ENCODE data around the gene PDE1C.

PDE1C gene

DNA sequence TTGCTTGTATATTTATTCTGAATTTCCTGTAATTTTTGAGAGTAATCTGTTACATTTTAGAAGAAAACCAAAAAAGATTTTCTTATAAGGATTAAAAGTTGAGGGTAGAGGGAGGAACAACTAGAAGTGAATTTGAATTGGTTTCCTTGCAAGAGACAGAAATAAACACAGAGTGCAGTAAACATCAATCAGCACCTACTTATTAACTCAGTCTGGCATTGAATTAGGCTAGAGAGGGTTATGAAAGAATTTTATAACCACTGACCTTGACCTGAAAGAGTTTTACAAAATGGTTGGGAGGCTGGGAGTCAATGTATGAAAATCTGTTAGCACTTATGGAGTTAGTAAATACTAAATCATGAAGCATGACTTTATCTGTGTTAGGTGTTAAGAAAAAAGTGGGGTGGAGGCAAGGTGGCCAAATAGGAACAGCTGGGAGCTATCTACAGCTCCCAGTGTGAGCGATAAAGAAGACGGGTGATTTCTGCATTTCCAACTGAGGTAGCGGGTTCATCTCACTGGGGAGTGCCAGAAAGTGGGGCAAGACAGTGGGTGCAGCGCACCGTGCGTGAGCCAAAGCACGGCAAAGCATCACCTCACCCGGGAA lies 106.5 kb downstream of the PDE1C start:
- no peak overlapping the region for H3K4me3 ChIP-seq (ENCODE audit: low read depth, low read length)
- in situ Hi-C loops (cut with HindIII; ENCODE audit: low sequenced_read_pairs), result no loop called here

DNA sequence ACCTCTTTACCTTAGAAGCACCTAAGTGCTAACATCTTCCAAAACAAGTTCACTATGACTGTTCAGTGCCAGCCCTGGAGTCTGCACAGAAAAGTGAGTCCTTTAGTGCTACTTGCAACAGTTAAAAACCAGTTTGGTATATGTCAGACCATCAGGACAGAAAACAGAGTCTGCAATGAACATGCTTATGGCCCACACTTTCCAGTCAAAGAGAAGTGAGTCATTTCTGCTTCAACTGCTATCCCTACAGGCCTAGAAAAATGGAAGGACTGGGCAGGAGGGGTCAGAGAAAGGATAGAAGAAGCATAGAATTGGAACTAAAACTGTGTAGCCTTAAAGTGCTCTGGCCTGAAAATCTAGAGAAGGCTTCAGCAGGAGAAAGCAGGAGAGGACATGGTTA lies 108.0 kb downstream of the PDE1C start:
- no peak overlapping the region for H3K4me3 ChIP-seq (ENCODE audit: low read depth, low read length)
- in situ Hi-C loops (cut with HindIII; ENCODE audit: low sequenced_read_pairs), result no loop called here
- TF ChIP-seq, protein P1, sequence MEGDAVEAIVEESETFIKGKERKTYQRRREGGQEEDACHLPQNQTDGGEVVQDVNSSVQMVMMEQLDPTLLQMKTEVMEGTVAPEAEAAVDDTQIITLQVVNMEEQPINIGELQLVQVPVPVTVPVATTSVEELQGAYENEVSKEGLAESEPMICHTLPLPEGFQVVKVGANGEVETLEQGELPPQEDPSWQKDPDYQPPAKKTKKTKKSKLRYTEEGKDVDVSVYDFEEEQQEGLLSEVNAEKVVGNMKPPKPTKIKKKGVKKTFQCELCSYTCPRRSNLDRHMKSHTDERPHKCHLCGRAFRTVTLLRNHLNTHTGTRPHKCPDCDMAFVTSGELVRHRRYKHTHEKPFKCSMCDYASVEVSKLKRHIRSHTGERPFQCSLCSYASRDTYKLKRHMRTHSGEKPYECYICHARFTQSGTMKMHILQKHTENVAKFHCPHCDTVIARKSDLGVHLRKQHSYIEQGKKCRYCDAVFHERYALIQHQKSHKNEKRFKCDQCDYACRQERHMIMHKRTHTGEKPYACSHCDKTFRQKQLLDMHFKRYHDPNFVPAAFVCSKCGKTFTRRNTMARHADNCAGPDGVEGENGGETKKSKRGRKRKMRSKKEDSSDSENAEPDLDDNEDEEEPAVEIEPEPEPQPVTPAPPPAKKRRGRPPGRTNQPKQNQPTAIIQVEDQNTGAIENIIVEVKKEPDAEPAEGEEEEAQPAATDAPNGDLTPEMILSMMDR (IDR thresholded peaks at IDR 0.05; ENCODE audit: low read depth, low read length), result no peak
- DNase-seq (ENCODE audit: low read depth, low spot score), result no peak

More for the DNA sequence above, 106.5 kb downstream of the PDE1C start:
- TF ChIP-seq, protein P1 (IDR thresholded peaks at IDR 0.05; ENCODE audit: low read depth, low read length), result no peak
- no peak for DNase-seq (ENCODE audit: low read depth, low spot score)

DNA sequence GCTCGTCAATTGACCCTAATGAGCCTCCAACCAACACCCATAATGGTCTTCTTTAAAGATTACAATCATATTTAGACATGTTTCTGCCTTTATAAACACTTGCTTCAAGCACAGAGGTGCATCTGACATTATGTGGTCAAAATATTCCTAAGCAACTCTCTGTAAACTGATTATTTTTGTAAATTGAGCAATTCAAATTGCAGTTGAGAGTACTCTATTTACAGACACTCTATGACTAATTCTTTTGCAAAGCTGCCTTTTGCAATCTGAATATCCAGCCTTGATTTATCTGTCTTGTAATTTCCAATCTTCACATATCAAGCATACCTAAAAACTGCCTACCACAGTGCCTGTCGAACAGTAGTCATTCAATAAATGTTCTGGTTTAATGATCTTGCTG lies 112.0 kb downstream of the PDE1C start:
- no peak overlapping the region for H3K4me3 ChIP-seq (ENCODE audit: low read depth, low read length)
- TF ChIP-seq, protein P1 (IDR thresholded peaks at IDR 0.05; ENCODE audit: low read depth, low read length), result no peak
- peak; percentile 21 for DNase-seq (ENCODE audit: low read depth, low spot score)
- in situ Hi-C loops (cut with HindIII; ENCODE audit: low sequenced_read_pairs), result no loop called here

DNA sequence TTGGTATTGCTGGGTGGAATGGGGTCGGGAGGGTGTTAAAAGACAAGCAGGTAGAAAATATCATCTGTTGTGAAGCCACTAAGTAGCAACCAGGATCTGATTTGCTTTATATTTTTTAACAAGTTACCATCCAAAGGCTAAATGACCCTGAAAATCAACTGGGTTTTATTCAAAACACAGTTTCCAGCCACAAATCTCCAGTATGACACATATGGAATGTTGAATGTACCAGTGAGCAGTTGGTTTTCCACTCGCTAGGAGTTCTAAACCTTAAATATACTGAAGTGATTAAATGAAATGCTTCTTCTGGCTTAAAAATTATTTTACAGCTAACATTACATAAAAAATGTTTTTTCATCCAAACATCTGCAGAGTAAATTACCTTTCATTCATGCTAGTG lies 112.5 kb downstream of the PDE1C start:
- H3K4me3 ChIP-seq (ENCODE audit: low read depth, low read length), result no peak overlapping the region
- TF ChIP-seq, protein P1 (IDR thresholded peaks at IDR 0.05; ENCODE audit: low read depth, low read length), result no peak
- in situ Hi-C loops (cut with HindIII; ENCODE audit: low sequenced_read_pairs), result no loop called here
- peak; percentile 26 for DNase-seq (ENCODE audit: low read depth, low spot score)

DNA sequence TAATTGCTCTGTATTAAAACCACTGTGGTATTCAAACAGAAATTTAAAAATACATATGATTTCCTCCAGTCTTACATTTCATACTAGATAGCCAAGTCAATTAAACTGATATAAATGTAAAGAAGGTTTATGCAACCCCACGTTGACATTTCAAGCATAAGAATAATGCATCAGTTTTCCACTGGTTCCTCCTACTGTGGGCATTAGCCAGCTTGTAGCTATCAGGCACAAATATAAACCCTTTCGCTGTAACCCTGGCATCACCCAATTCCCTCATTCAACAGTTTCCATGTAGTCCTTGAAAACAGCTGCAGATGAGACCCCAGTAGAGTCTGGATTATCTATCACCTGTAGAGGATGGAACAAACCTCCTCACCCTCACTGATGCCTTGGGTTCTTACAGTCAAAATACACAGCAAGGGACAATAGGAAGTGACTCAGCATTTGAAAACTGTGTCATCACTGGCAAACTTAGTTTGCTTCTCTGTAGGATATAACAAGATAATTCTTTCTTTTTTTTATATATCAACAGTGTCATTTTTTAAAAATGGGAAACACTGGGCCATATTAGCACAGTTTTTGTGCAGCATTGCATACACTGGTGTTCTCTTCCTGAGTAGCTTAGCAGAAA lies 113.0 kb downstream of the PDE1C start:
- no peak overlapping the region for H3K4me3 ChIP-seq (ENCODE audit: low read depth, low read length)
- in situ Hi-C loops (cut with HindIII; ENCODE audit: low sequenced_read_pairs), result no loop called here
- TF ChIP-seq, protein P1 (IDR thresholded peaks at IDR 0.05; ENCODE audit: low read depth, low read length), result no peak
- DNase-seq (ENCODE audit: low read depth, low spot score), result peak; percentile 36

DNA sequence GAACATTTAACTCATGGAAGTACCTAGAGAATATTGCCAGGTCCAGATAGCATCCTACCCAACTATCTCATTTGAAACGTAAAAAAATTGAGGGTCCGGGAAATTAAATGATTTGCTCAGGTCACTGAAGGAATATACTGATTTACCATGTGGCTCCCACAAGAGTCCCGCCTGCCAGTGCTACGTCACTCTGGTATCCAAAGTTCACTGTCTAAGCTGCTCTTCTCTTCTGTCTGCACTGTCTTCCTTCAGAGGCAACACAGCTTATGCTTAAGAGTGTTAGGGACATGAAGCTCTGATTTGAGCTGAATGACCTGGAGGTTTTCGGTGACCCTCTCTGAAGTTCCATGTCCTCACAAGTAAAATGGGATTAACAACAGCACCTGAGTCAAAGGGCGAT lies 114.6 kb downstream of the PDE1C start:
- in situ Hi-C loops (cut with HindIII; ENCODE audit: low sequenced_read_pairs), result no loop called here
- TF ChIP-seq, protein P1 (IDR thresholded peaks at IDR 0.05; ENCODE audit: low read depth, low read length), result no peak

More for the DNA sequence above, 114.6 kb downstream of the PDE1C start:
- DNase-seq (ENCODE audit: low read depth, low spot score), result no peak
- H3K4me3 ChIP-seq (ENCODE audit: low read depth, low read length), result no peak overlapping the region

Measured in astrocyte of the spinal cord (primary cell).